ENCODE data around the gene AAMP. TPM values are rescaled to one million over a fixed set of nuclear protein-coding genes. Genes with fewer than 3 reads are reported as not detected.

AAMP gene
- total and polyA plus RNA-seq, 2 experiments from 2014 or later: 90.8 to 203 TPM

GRCh38 chr2:218226903-218227302 lies 43.0 kb downstream of the AAMP start (continued):
- TF ChIP-seq ZNF462 (CRISPR knock-in tag; IDR thresholded peaks at IDR 0.05) (no peak), ZNF331 (CRISPR knock-in tag; IDR thresholded peaks at IDR 0.05; ENCODE audit: low read depth) (no peak), POLR2AphosphoS5 (IDR thresholded peaks at IDR 0.05; ENCODE audit: low read depth) (no peak)

GRCh38 chr2:218224186-218224585 lies 45.8 kb downstream of the AAMP start:
- Histone ChIP-seq H3K4me3 (no peak overlapping the region), H4K20me1 (replicated peaks; ENCODE audit: insufficient read depth) (peaks cover 84% of the 10 kb centered on the region), H2AFZ (no peak overlapping the region), H3K27ac (ENCODE audit: low read depth) (no peak overlapping the region), H3K4me2 (no peak overlapping the region), H3K4me1 (ENCODE audit: insufficient read depth) (peaks cover 16% of the 10 kb centered on the region), H3K27me3 (ENCODE audit: insufficient read depth) (no peaks in the 10 kb centered on the region), H3F3A (replicated peaks; ENCODE audit: low read depth) (no peaks in the 10 kb centered on the region; the same call in 1 of the 2 replicates), H3K36me3 (ENCODE audit: insufficient read depth) (peaks cover 33% of the 10 kb centered on the region), H3K9me2 (ENCODE audit: insufficient read depth) (no peaks in the 10 kb centered on the region), H3K79me2 (replicated peaks; ENCODE audit: insufficient read depth) (peaks cover 89% of the 10 kb centered on the region)
- TF ChIP-seq ZNF331 (CRISPR knock-in tag; IDR thresholded peaks at IDR 0.05; ENCODE audit: low read depth) (no peak), NANOG (IDR thresholded peaks at IDR 0.05; ENCODE audit: borderline replicate concordance) (no peak), EZH2phosphoT487 (IDR thresholded peaks at IDR 0.05; ENCODE audit: unreplicated experiment) (no peak), ZNF114 (CRISPR knock-in tag; IDR thresholded peaks at IDR 0.05) (no peak), POLR2AphosphoS5 (IDR thresholded peaks at IDR 0.05; ENCODE audit: low read depth) (no peak), STAT1 (IDR thresholded peaks at IDR 0.05; ENCODE audit: unreplicated experiment) (no peak)
- TF ChIP-seq, protein P1, sequence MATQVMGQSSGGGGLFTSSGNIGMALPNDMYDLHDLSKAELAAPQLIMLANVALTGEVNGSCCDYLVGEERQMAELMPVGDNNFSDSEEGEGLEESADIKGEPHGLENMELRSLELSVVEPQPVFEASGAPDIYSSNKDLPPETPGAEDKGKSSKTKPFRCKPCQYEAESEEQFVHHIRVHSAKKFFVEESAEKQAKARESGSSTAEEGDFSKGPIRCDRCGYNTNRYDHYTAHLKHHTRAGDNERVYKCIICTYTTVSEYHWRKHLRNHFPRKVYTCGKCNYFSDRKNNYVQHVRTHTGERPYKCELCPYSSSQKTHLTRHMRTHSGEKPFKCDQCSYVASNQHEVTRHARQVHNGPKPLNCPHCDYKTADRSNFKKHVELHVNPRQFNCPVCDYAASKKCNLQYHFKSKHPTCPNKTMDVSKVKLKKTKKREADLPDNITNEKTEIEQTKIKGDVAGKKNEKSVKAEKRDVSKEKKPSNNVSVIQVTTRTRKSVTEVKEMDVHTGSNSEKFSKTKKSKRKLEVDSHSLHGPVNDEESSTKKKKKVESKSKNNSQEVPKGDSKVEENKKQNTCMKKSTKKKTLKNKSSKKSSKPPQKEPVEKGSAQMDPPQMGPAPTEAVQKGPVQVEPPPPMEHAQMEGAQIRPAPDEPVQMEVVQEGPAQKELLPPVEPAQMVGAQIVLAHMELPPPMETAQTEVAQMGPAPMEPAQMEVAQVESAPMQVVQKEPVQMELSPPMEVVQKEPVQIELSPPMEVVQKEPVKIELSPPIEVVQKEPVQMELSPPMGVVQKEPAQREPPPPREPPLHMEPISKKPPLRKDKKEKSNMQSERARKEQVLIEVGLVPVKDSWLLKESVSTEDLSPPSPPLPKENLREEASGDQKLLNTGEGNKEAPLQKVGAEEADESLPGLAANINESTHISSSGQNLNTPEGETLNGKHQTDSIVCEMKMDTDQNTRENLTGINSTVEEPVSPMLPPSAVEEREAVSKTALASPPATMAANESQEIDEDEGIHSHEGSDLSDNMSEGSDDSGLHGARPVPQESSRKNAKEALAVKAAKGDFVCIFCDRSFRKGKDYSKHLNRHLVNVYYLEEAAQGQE (IDR thresholded peaks at IDR 0.05; ENCODE audit: unreplicated experiment): no peak
- no peak for ATAC-seq
- Mint-ChIP-seq H3K36me3 (ENCODE audit: low read depth) (peaks cover 63% of the 10 kb centered on the region), H3K4me1 (peaks cover 10% of the 10 kb centered on the region), H3K4me3 (no peak overlapping the region), H3K27me3 (ENCODE audit: insufficient read depth, low read depth, poor library complexity) (no peaks in the 10 kb centered on the region), H3K9me3 (no peaks in the 10 kb centered on the region), H3K27ac (peak overlapping the region; percentile 62)
- DNase-seq (ENCODE audit: low spot score): no peak

Data from GM23338 (cell line).